Uterus (tissue), 2 donors: ENCODE results near the gene AGFG2.

ENCODE experiments used
- CTCF ChIP-seq, 4 experiments: fragments of 200-600 bp in 2 of 4; fragments of 450-650 bp in 2 of 4; sonication (generic) in 2 of 4; IDR thresholded peaks; one replicate each; pipeline ENCODE4 v1.5.1; 2016 to 2019; ENCODE audit warnings: antibody characterized with exemption in 4 of 4, mild to moderate bottlenecking in 2 of 4, moderate library complexity in 1 of 4
- POLR2A ChIP-seq, 2 donors: fragments of 450-650 bp; IDR thresholded peaks; one replicate each; pipeline ENCODE4 v1.6.1; 2016; ENCODE audit warnings: antibody characterized with exemption in 2 of 2, mild to moderate bottlenecking in 1 of 2, moderate library complexity in 1 of 2

- TF ChIP-seq CTCF (IDR thresholded peaks at IDR 0.05): no peak
- TF ChIP-seq POLR2A (IDR thresholded peaks at IDR 0.05): no peak
Observed at GRCh38 chr7:100519580-100519979, 19.4 kb upstream of the AGFG2 start.
